Left colon (tissue), 2 donors: Measurements from ENCODE around the gene SREBF2. TPM values are rescaled to one million over a fixed set of nuclear protein-coding genes. Genes with fewer than 3 reads are reported as not detected.
"Not testable (repeated sequence)": the region's sequence is repeated elsewhere in the genome, so short reads cannot be mapped to it uniquely, and the experiment has no call there.

Experiments
- ATAC-seq: fragments of 200-7000 bp; cut with Tn5 transposase; one replicate; pipeline ENCODE4 v1.9.1; 2020; ENCODE audit warnings: mild to moderate bottlenecking, moderate library complexity
- DNase-seq, 2 donors: peaks; one replicate each; pipeline ENCODE4 v3.0.0-alpha.2; 2020
- intact Hi-C, 2 donors: fragments of 100-400 bp; cut with DNase I in 1 of 2; cut with micrococcal nuclease in 1 of 2; formaldehyde crosslinking; loops; one replicate each; pipeline versions ENCODE4 v1.11.2 to v1.14.0; 2022; cut with DNase I, micrococcal nuclease
- microRNA-seq, 2 donors: library from miRNA; unstranded; fragments of <30 nt; microRNA quantifications; one replicate each; pipeline versions ENCODE4 v1.1.0 to v1.2.0, GENCODE V29; 2020
- total RNA-seq, 2 donors: library from RNA; stranded (reverse); fragmentation: NEBNext Ultra II Directional; extraction: Animal tissue kit (Norgen Biotek cat#: 25700); gene quantifications; one replicate each; pipeline ENCODE4 v1.2.1, GENCODE V29; 2021
- donor health status: DM: no; HTN: no; CAD: no.
- donor health status: DM: yes; HTN: yes; CAD: no.

SREBF2 gene
- total RNA-seq, 2 donors from 2014 or later = 172 to 215 TPM

DNA sequence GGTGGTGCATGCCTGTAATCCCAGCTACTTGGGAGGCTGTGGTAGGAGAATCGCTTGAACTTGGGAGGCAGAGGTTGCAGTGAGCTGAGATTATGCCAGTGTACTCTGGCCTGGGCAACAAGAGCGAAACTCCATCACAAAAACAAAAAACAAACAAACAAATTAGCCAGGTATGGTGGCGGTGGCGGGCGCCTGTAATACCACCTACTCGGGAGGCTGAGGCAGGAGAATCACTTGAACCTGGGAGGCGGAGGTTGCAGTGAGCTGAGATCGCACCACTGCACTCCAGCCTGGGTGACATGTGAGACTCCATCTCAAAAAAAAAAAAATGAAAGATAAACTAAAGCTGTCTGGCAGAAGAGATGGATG, 116.0 kb downstream of the SREBF2 start:
- not testable (repeated sequence) for DNase-seq, ATAC-seq
- intact Hi-C loops = loop anchor here in 1 of 2 donors (10.0 kb wide), 1 partner anchor 144 kb away; the partner anchor contains the start of gene CCDC134

DNA sequence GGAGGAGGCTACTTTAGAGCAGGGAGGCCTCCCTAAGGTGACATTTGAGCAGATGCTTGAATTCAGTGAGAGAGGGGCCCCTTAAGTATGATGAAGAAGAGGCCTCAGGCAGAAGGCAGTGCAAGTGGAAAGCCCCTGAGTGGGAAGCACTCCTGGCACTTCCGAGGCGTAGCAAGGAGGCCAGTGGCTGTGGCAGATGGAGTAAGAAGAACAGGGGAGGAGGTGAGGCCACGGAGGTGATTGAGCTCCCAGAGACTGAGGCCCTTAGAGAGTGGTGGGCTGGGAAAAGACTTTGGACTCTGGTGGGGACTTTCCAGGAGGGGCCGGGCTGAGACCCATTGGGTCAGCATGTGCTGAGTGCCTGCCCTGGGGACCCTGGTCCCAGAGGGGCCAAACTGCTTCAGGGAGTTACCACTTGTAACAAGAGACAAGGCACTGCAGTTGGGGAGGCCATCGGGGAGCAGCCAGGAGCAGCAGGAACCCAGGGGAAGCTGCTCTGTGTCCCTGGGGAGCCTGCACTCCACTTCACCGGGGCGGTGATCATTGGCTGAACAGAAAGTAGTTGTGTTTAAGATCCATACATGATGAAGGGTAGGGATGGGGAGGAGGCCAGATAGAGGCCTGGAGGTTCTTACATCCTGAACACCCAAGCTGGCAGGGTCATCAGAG, 116.5 kb downstream of the SREBF2 start:
- no peak for ATAC-seq
- intact Hi-C loops = loop anchor here in 1 of 2 donors (10.0 kb wide), 1 partner anchor 145 kb away; the partner anchor contains the start of gene CCDC134

DNA sequence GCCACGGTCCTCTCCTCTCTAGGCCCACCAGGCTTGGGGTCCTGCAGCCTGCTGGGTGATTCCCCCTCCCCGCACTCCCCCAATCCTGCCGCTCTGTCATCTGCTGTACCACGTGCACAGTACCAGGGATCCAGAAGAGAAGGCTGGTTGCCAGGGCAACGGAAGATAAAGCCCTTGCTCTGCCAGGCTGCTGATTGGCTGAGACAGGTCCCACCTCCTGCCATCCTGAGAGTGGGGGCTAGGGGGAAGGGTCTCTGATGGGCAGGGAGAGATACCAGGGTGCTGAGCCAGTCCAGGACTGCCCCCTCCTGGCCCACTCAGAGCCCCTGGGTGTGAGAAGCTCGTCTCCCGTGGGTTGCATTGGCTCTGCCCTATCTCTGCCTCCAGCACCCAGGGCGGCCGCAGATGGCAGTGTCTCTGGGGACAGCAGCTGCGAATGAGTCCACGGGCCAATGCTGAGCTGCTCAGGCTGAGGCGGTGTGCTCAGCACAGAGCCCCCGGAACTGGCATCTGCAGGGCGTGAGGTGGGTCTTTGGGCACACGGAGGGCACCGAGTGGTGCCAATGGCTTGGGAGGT, 119.1 kb downstream of the SREBF2 start, which contains the start of gene SMIM45:
Gene SMIM45 (plus strand): TSS at position 253 of the 577 bp plus-strand sequence.
- no peak for ATAC-seq
- intact Hi-C loops = no loop called here
- no peak for DNase-seq

More for the DNA sequence above, 116.5 kb downstream of the SREBF2 start:
- no peak for DNase-seq

DNA sequence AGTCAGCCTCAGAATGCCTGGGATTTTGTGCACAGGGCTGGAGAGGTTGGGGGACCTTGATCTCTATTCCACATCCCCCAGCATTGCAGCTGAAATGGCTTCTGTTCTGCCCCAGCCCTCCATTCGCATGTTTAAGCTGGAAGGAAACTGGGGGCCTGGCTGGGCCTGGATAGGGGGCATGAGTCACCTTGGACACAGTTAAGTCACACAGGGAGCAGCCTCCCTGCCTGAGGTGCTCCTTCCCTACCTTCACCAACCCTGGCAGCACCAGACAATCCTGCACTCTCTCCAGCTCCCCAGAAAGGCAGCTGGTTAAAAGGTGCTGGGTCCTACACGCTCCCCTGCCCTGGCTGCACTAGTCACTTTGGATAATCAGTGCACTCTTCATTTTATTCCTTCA, 119.8 kb downstream of the SREBF2 start:
- intact Hi-C loops = no loop called here
- DNase-seq (no peak), ATAC-seq (no peak)

Small RNA genes lying within 50 kb of the gene (microRNA-seq; reads per million reads assigned to microRNA genes)
- 51.2 to 302 reads per million in 2 donors for gene MIR33A

Other genes starting within 250 kb of the SREBF2 start
- 10 to 100 TPM; 48.6 to 61.8 TPM for gene PMM1, start 243.3 kb upstream of the SREBF2 start, total RNA-seq
- 10 to 100 TPM; 24.5 to 25.2 TPM for gene DESI1, start 212.1 kb upstream of the SREBF2 start, total RNA-seq
- gene XRCC6, start 211.8 kb upstream of the SREBF2 start, total RNA-seq = 100 to 1,000 TPM; 164 to 173 TPM
- 10 to 100 TPM; 87.8 to 91.4 TPM for gene SNU13, start 144.2 kb upstream of the SREBF2 start, total RNA-seq
- gene MEI1, start 133.6 kb upstream of the SREBF2 start, total RNA-seq = 1 to 10 TPM; 1.9 to 6.2 TPM
- 10 to 100 TPM in 1 of 2 donors, 1 to 10 TPM in 1; 8.8 to 11.0 TPM for gene CCDC134, start 32.4 kb upstream of the SREBF2 start, total RNA-seq
- gene SHISA8, start 82.0 kb downstream of the SREBF2 start, total RNA-seq = not detected
- 1 to 10 TPM; 1.2 to 1.5 TPM for gene TNFRSF13C, start 93.7 kb downstream of the SREBF2 start, total RNA-seq
- gene CENPM, start 114.0 kb downstream of the SREBF2 start, total RNA-seq = 10 to 100 TPM in 1 of 2 donors, 1 to 10 TPM in 1; 7.5 to 16.4 TPM
- under 1 TPM; 0.43 to 0.56 TPM for gene SEPTIN3, start 136.3 kb downstream of the SREBF2 start, total RNA-seq
- gene WBP2NL, start 165.7 kb downstream of the SREBF2 start, total RNA-seq = 1 to 10 TPM; 1.3 to 2.1 TPM
- gene NAGA, start 237.7 kb downstream of the SREBF2 start, total RNA-seq = 10 to 100 TPM; 38.3 to 38.5 TPM
- gene PHETA2, start 241.1 kb downstream of the SREBF2 start, total RNA-seq = 10 to 100 TPM; 12.9 to 13.9 TPM
- 100 to 1,000 TPM; 145 to 148 TPM for gene SMDT1, start 246.6 kb downstream of the SREBF2 start, total RNA-seq